HEK293 (cell line): ENCODE data around the gene NOXO1.

Experiments
- ATF2 ChIP-seq: fragments of 450-650 bp; formaldehyde crosslinking; IDR thresholded peaks from 2 replicates; pipeline ENCODE4 v1.5.1; 2016; ENCODE audit warnings: missing biosample characterization, missing genetic modification characterization, low read depth
- HIC1 ChIP-seq: fragments of 450-650 bp; formaldehyde crosslinking; IDR thresholded peaks from 2 replicates; pipeline ENCODE4 v1.5.1; 2016; ENCODE audit warnings: missing biosample characterization, missing genetic modification characterization
- IKZF3 ChIP-seq: fragments of 450-650 bp; IDR thresholded peaks from 2 replicates; pipeline ENCODE4 v1.5.0; 2018; ENCODE audit warnings: missing biosample characterization, mild to moderate bottlenecking, missing genetic modification characterization, moderate library complexity
- KLF1 ChIP-seq: fragments of 450-650 bp; formaldehyde crosslinking; IDR thresholded peaks from 2 replicates; pipeline ENCODE4 v1.5.1; 2016; ENCODE audit warnings: missing biosample characterization, missing genetic modification characterization
- KLF10 ChIP-seq: fragments of 450-650 bp; IDR thresholded peaks from 2 replicates; pipeline ENCODE4 v1.5.1; 2018; ENCODE audit warnings: missing biosample characterization, mild to moderate bottlenecking, missing genetic modification characterization
- KLF7 ChIP-seq: fragments of 450-650 bp; formaldehyde crosslinking; IDR thresholded peaks from 2 replicates; pipeline ENCODE4 v1.5.1; 2016; ENCODE audit warnings: missing biosample characterization, missing genetic modification characterization, borderline replicate concordance
- KLF8 ChIP-seq: fragments of 450-650 bp; formaldehyde crosslinking; IDR thresholded peaks from 2 replicates; pipeline ENCODE4 v1.5.1; 2016; ENCODE audit warnings: missing biosample characterization, missing genetic modification characterization
- KLF9 ChIP-seq: fragments of 450-650 bp; formaldehyde crosslinking; IDR thresholded peaks from 2 replicates; pipeline ENCODE4 v1.5.1; 2016; ENCODE audit warnings: missing biosample characterization, missing genetic modification characterization, low read depth
- TRIM28 ChIP-seq: IDR thresholded peaks from 2 replicates; pipeline ENCODE4 v1.6.1; 2011; ENCODE audit warnings: low read length, control low read depth, borderline replicate concordance
- ZBTB8A ChIP-seq: fragments of 450-650 bp; formaldehyde crosslinking; IDR thresholded peaks from 2 replicates; pipeline ENCODE4 v1.5.1; 2016; ENCODE audit warnings: missing biosample characterization, missing genetic modification characterization
- ZEB2 ChIP-seq: fragments of 450-650 bp; formaldehyde crosslinking; IDR thresholded peaks from 2 replicates; pipeline ENCODE4 v1.5.1; 2016; ENCODE audit warnings: missing biosample characterization, missing genetic modification characterization
- ZFP37 ChIP-seq: fragments of 450-650 bp; formaldehyde crosslinking; IDR thresholded peaks from 2 replicates; pipeline ENCODE4 v1.5.1; 2016; ENCODE audit warnings: missing biosample characterization, missing genetic modification characterization
- ZIC2 ChIP-seq: fragments of 450-650 bp; formaldehyde crosslinking; IDR thresholded peaks from 2 replicates; pipeline ENCODE4 v1.5.1; 2016; ENCODE audit warnings: missing biosample characterization, missing genetic modification characterization
- ZNF121 ChIP-seq: fragments of 450-650 bp; formaldehyde crosslinking; IDR thresholded peaks from 2 replicates; pipeline ENCODE4 v1.5.1; 2016; ENCODE audit warnings: missing biosample characterization, missing genetic modification characterization
- ZNF18 ChIP-seq: fragments of 450-650 bp; formaldehyde crosslinking; IDR thresholded peaks from 2 replicates; pipeline ENCODE4 v1.5.1; 2016; ENCODE audit warnings: missing biosample characterization, missing genetic modification characterization
- ZNF24 ChIP-seq: fragments of 450-650 bp; formaldehyde crosslinking; IDR thresholded peaks from 2 replicates; pipeline ENCODE4 v1.5.1; 2016; ENCODE audit warnings: missing biosample characterization, missing genetic modification characterization
- ZNF335 ChIP-seq: fragments of 450-650 bp; formaldehyde crosslinking; conservative IDR thresholded peaks from 2 replicates; pipeline ENCODE4 v1.5.1; 2016; ENCODE audit warnings: missing biosample characterization, missing genetic modification characterization
- ZNF341 ChIP-seq: fragments of 450-650 bp; formaldehyde crosslinking; IDR thresholded peaks from 2 replicates; pipeline ENCODE4; 2016; ENCODE audit warnings: low read depth, missing biosample characterization, missing genetic modification characterization
- ZNF362 ChIP-seq: fragments of 450-650 bp; formaldehyde crosslinking; IDR thresholded peaks from 2 replicates; pipeline ENCODE4 v1.5.1; 2016; ENCODE audit warnings: missing biosample characterization, missing genetic modification characterization
- ZNF391 ChIP-seq: fragments of 450-650 bp; formaldehyde crosslinking; IDR thresholded peaks from 2 replicates; pipeline ENCODE4 v1.5.1; 2016; ENCODE audit warnings: low read depth, missing biosample characterization, missing genetic modification characterization, borderline replicate concordance
- ZNF398 ChIP-seq: fragments of 450-650 bp; formaldehyde crosslinking; IDR thresholded peaks from 2 replicates; pipeline ENCODE4 v1.5.1; 2017; ENCODE audit warnings: missing biosample characterization, missing genetic modification characterization
- ZNF426 ChIP-seq: fragments of 450-650 bp; formaldehyde crosslinking; IDR thresholded peaks from 2 replicates; pipeline ENCODE4 v1.5.1; 2017; ENCODE audit warnings: missing biosample characterization, missing genetic modification characterization, mild to moderate bottlenecking, inconsistent platforms, moderate library complexity
- ZNF488 ChIP-seq: fragments of 450-650 bp; formaldehyde crosslinking; IDR thresholded peaks from 2 replicates; pipeline ENCODE4 v1.5.1; 2016; ENCODE audit warnings: missing biosample characterization, missing genetic modification characterization
- ZNF501 ChIP-seq: fragments of 450-650 bp; formaldehyde crosslinking; IDR thresholded peaks from 2 replicates; pipeline ENCODE4 v1.5.1; 2016; ENCODE audit warnings: missing biosample characterization, missing genetic modification characterization
- ZNF580 ChIP-seq: fragments of 450-650 bp; formaldehyde crosslinking; IDR thresholded peaks from 2 replicates; pipeline ENCODE4 v1.5.1; 2016; ENCODE audit warnings: missing biosample characterization, missing genetic modification characterization
- ZNF596 ChIP-seq: fragments of 450-650 bp; IDR thresholded peaks from 2 replicates; pipeline ENCODE4 v1.5.0; 2018; ENCODE audit warnings: missing biosample characterization, mild to moderate bottlenecking, missing genetic modification characterization, moderate library complexity
- ZNF600 ChIP-seq: fragments of 450-650 bp; formaldehyde crosslinking; IDR thresholded peaks from 2 replicates; pipeline ENCODE4 v1.5.1; 2016; ENCODE audit warnings: missing biosample characterization, missing genetic modification characterization
- ZNF629 ChIP-seq: fragments of 450-650 bp; formaldehyde crosslinking; IDR thresholded peaks from 2 replicates; pipeline ENCODE4 v1.5.1; 2017; ENCODE audit warnings: missing biosample characterization, missing genetic modification characterization

NOXO1 gene

GRCh38 chr16:1990351-1991134 is 9.3 kb upstream of the NOXO1 start (continued):
- TF ChIP-seq ZNF18 (tag by site-specific recombination) (no peak), ZNF391 (tag by site-specific recombination) (peak; percentile 59; the same call in 1 of the 2 replicates), KLF10 (peak; percentile 72), HIC1 (peak; percentile 58; the same call in 1 of the 2 replicates), ZNF341 (tag by site-specific recombination) (peak; percentile 56), ZNF24 (tag by site-specific recombination) (peak; percentile 28; the same call in 1 of the 2 replicates), ZNF121 (tag by site-specific recombination) (no peak), ZNF580 (tag by site-specific recombination) (peak; percentile 25; the same call in 1 of the 2 replicates), ZNF398 (tag by site-specific recombination) (peak; percentile 95), ZNF596 (tag by site-specific recombination) (no peak), ZNF335 (tag by site-specific recombination) (peak; percentile 70), ATF2 (tag by site-specific recombination) (peak; percentile 95), KLF8 (peak; percentile 46; the same call in 1 of the 2 replicates), ZEB2 (tag by site-specific recombination) (peak; percentile 65), KLF7 (tag by site-specific recombination) (0 out of 2 replicates have a peak, but pooled peaks have one; percentile 20), ZNF600 (tag by site-specific recombination) (peak; percentile 81), ZBTB8A (tag by site-specific recombination) (peak; percentile 20; the same call in 1 of the 2 replicates), ZNF629 (tag by site-specific recombination) (peak; percentile 75), ZNF488 (tag by site-specific recombination) (no peak), TRIM28 (no peak), KLF9 (tag by site-specific recombination) (peak; percentile 90), ZNF362 (tag by site-specific recombination) (no peak), ZFP37 (tag by site-specific recombination) (peak; percentile 22; the same call in 1 of the 2 replicates), IKZF3 (tag by site-specific recombination) (no peak), ZNF426 (tag by site-specific recombination) (no peak), KLF1 (tag by site-specific recombination) (peak; percentile 87), ZNF501 (peak; percentile 25; the same call in 1 of the 2 replicates), ZIC2 (peak; percentile 78)
